ENCODE results near the gene NLRC3.
"Not testable (repeated sequence)": the region's sequence is repeated elsewhere in the genome, so short reads cannot be mapped to it uniquely, and the experiment has no call there.

The NLRC3 gene, protein sequence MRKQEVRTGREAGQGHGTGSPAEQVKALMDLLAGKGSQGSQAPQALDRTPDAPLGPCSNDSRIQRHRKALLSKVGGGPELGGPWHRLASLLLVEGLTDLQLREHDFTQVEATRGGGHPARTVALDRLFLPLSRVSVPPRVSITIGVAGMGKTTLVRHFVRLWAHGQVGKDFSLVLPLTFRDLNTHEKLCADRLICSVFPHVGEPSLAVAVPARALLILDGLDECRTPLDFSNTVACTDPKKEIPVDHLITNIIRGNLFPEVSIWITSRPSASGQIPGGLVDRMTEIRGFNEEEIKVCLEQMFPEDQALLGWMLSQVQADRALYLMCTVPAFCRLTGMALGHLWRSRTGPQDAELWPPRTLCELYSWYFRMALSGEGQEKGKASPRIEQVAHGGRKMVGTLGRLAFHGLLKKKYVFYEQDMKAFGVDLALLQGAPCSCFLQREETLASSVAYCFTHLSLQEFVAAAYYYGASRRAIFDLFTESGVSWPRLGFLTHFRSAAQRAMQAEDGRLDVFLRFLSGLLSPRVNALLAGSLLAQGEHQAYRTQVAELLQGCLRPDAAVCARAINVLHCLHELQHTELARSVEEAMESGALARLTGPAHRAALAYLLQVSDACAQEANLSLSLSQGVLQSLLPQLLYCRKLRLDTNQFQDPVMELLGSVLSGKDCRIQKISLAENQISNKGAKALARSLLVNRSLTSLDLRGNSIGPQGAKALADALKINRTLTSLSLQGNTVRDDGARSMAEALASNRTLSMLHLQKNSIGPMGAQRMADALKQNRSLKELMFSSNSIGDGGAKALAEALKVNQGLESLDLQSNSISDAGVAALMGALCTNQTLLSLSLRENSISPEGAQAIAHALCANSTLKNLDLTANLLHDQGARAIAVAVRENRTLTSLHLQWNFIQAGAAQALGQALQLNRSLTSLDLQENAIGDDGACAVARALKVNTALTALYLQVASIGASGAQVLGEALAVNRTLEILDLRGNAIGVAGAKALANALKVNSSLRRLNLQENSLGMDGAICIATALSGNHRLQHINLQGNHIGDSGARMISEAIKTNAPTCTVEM

GRCh38 chr16:3577302-3577752 is at the start of gene NLRC3:
TSS of gene NLRC3 (minus strand) at chr16:3577403. CDS start at chr16:3565036, 12,367 bp downstream.
- DNase-seq (ENCODE audit: low read depth in 2 of 2) = peak in 1 of 2 donors; percentile 40

GRCh38 chr16:3625911-3626732 is 48.9 kb upstream of the NLRC3 start:
- no peak for DNase-seq (ENCODE audit: low read depth in 2 of 2)

DNA sequence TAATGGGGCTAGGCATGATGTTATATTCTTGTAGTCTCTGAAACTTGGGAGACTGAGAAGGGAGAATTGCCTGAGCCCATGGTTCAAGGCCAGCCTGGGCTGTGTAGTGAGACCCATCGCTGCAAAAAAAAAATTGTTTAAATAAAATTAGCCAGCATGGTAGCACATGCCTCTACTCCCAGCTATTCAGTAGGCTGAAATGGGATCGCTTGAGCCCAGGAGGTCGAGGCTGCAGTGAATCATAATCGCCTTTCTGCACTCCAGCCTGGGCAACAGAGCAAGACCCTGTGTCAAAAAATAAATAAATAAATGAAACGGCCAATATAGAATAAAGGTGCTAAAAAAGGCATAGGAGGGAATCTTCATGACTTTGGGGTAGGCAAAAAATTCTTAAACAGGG is 48.1 kb upstream of the NLRC3 start:
- no peak for DNase-seq (ENCODE audit: low read depth in 2 of 2)

DNA sequence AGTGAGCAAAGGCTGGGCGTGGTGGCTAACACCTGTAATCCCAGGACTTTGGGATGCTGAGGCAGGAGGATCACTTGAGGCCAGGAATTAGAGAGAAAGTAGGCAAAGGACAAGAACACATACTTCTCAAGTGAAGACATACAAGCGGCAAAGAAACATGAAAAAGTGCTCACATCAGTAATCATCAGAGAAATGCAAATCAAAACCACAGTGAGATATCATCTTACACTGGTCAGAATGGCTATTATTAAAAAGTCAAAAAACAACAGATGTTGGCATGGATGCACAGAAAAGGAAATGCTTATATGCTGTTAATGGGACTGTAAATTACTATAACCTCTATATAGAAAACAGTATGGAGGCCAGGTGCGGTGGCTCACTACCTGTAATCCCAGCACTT is 46.4 kb upstream of the NLRC3 start:
- no peak for DNase-seq (ENCODE audit: low read depth in 2 of 2)

GRCh38 chr16:3618769-3619141 is 41.6 kb upstream of the NLRC3 start:
- no peak for DNase-seq (ENCODE audit: low read depth in 2 of 2)

DNA sequence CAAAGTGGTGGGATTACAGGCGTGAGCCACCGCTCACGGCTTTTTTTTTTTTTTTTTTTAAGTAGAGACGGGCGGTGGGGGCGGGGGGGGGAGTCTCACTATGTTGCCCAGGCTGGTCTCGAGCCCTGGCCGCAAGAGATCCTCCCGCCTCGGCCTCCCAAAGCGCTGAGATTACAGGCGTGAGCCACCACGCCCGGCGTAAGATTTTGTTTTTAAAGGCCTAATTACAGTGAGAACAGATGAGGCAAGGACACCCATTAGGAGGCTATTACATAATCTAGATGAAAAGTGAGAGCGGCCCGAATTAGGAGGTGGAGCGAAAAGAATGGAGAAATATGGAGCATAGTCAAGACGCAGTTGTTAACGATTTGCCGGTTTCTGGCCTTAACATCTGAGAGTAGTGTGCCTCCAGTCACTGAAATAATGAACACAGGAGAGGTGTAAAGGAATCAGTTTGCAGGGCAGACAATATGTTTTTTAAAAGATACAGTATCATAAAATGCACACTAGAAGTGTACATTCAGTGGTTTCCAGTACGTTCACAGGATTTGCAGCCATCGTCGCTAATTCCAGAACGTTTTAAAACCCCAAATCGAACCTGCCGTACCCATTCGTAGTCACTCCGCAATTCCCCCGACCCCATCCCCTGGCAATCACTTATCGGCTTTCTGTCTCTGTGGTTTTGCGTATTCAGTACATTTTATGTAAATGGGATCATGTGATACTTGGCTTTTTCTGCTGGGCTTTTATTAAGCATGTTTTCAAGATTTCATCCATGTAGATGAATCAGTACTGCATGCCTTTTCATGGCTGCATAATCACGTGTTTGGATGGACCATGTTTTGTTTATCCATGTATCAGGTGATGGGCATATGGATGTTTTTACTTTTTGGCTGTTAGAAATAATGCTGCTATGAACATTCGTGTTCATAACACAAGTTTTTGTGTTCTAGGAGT is 35.6 kb upstream of the NLRC3 start:
- DNase-seq (ENCODE audit: low read depth in 2 of 2) = no peak

GRCh38 chr16:3611146-3611975 is 34.2 kb upstream of the NLRC3 start, which contains the start of gene SLX4:
TSS of gene SLX4 (minus strand) at chr16:3611606. CDS start at chr16:3608964, 2,642 bp downstream.
- DNase-seq (ENCODE audit: low read depth in 2 of 2) = peak; percentile 72 to 88

GRCh38 chr16:3610698-3611145 is 33.5 kb upstream of the NLRC3 start:
- DNase-seq (ENCODE audit: low read depth in 2 of 2) = no peak

DNA sequence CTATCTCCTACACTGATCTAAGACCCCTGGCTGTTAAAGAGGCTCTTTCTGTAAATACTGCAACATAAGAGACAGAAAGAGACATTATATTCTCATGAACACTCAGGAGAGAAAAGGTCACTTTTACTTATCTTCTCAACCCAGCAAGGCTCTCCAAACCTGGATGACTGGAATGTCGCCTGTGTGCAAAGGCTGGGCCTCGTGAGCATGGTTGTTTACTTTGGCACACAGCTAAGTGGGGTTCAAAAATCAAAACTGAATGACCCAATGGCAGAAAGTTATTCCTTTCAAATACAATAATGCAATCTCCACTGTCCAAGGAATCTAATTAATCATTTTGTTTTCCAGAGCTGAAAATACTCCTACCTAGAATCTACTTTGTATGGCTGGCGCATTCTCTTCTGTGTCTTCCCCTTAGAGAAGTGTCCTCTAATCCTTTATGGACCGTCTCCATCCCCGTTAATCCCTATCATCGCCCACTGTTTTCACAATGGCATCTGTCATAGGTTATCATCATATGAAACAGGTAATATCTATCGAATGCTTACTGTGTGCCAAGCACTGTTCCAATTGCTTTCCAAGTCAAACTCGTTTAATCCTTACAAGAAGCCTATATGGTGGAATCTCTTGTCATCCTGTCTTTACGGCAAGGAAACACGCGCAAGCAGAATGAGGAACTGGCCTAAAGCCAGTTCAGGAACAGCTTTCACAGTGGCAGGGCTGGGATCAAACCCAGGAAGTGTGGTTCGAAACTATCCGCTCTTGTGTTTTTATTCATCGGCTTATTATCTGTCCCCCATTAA is 32.9 kb upstream of the NLRC3 start:
- no peak for DNase-seq (ENCODE audit: low read depth in 2 of 2)

DNA sequence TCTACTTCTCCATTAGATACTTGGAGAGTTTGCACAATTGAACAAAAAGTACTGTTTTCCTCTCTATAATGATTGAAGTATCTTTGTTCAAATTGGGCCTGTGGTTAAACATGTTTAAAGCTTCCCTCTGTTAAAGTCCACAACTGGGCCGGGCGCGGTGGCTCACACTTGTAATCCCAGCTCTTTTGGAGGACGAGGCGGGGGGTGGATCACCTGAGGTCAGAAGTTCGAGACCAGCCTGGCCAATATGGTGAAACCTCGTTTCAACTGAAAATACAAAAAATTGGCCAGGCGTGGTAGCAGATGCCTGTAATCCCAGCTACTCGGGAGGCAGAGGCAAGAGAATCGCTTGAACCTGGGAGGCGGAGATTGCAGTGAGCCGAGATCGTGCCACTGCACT is 31.8 kb upstream of the NLRC3 start:
- DNase-seq (ENCODE audit: low read depth in 2 of 2) = not testable (repeated sequence)

GRCh38 chr16:3608069-3608468 is 30.9 kb upstream of the NLRC3 start:
- no peak for DNase-seq (ENCODE audit: low read depth in 2 of 2)

DNA sequence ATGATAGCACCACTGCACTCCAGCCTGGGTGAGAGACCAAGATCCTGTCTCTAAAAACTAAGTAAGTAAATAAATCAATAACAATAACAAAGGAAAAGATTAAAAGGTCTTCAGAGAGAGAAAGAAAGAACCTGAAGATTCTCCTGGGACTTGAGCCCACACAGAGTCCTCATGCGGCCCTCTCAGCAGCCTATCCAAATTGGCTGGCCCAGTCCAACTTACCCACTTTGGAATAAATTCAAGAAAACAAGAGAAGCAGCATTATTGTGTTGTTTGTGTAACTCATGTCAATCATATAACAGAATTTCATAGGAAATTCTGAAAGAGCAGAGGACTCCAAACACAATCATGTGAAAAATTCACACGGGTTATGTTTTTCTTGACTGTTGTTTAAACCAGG is 30.4 kb upstream of the NLRC3 start:
- DNase-seq (ENCODE audit: low read depth in 2 of 2) = no peak

DNA sequence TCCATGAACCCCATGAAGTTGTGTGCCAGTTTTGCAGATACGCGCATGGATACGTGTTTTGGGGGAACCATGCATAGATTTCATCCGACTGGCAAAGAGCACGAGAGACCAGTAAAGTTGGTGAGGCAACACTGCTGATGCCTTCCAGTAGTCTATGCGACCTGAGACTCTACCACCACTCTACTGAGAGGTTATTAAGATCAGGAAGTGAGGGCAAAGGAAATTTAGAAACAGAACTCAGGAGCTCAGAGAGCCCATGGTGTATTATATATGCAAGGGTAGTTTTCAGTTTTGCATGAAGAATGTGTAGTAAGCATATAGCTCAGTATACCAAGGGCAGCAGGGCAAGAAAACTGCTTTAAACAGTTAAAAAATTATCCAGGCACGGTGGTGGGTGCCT is 30.0 kb upstream of the NLRC3 start:
- no peak for DNase-seq (ENCODE audit: low read depth in 2 of 2)

DNA sequence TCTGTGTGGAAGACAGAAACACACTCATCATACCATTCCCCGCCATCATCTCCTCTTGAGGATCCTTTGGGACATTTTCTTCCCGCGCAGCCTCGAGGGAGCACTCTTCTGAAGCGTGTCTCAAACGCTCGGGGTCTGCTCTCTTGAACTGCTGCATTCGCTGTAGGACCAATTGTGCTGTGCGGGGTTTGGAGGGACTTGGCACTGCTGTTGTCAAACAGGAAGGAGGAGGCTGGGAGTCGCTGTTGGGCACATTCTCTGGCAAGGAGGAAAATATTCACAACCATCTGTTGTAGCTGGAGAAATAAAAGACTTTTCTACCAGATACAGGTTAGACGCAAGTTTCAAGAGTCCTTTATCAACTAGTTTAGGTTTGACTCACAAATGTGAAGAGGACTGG is 29.2 kb upstream of the NLRC3 start:
- DNase-seq (ENCODE audit: low read depth in 2 of 2) = no peak

GRCh38 chr16:3602320-3602653 is 25.1 kb upstream of the NLRC3 start:
- DNase-seq (ENCODE audit: low read depth in 2 of 2) = no peak

DNA sequence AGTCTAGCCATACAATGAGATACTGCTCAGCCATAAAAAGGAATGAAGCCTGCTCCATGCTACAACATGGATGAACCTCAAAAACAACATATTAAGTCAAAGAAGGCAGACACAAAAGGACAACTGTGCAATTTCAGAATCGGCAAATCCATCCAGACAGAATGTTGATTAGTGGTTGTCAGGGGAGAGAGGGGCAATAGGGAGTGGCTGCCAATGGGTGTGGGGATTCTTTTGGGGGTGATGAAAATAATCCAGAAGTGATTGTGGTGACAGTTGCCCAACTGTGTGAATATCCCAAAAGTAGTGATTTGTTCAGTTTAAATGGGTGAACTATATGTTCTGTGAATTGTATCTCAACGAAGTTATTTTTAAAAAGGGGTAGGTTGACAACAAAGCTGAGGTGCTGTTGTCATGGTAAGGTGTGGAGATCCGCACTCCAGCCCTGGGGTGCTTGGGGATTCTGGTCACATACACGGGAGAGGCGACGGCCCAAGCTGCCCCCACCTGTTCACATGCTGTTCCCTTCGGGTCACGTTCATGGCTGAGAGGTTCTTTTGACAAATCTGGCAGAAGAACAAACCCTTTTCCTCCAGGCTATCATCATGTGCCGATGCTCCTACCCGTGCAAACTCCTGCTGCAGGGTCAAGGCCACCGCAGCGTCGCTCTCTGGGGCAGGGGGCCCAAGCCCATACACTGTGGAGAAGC is 24.6 kb upstream of the NLRC3 start:
- DNase-seq (ENCODE audit: low read depth in 2 of 2) = no peak

GRCh38 chr16:3599922-3600321 is 22.7 kb upstream of the NLRC3 start:
- DNase-seq (ENCODE audit: low read depth in 2 of 2) = no peak

DNA sequence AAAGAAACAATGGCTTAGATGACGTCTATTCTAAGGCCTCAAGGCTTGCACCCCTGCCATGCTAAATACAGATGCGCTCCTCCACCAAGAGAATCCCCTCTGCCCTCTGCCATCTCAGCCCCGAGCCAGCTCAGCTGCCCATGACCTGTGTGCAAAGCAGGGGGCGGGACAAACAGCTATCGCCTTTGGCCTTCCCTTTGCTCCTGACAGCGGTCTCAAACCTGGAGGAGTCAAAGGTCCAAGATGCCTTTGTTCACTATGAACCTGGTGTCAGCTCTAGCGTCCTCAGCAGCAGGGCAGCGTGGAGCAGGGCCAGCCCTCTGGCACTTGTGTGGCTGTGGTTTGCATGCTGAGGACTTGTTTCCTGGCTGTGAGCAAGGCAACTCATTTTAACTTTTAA is 21.9 kb upstream of the NLRC3 start:
- no peak for DNase-seq (ENCODE audit: low read depth in 2 of 2)
